Endometrial microvascular endothelial cells (primary cell): Measurements from ENCODE around the gene CSF3. TPM values are rescaled to one million over a fixed set of nuclear protein-coding genes. Genes with fewer than 3 reads are reported as not detected.

ENCODE experiments used
- in situ Hi-C: cut with HindIII; loops from 2 replicates; pipeline ENCODE4 v1.10.0; 2017; ENCODE audit warnings: low sequenced_read_pairs, low pct_unique_long_range_greater_than_20kb; ENCODE audit errors: inconsistent ontology term
- total RNA-seq: library from RNA; depleted of rRNA; stranded (reverse); fragments of >200 nt; gene quantifications from one replicate; pipeline ENCODE4 v1.2.3, GENCODE V29; 2015; ENCODE audit errors: inconsistent ontology term

Gene CSF3, protein sequence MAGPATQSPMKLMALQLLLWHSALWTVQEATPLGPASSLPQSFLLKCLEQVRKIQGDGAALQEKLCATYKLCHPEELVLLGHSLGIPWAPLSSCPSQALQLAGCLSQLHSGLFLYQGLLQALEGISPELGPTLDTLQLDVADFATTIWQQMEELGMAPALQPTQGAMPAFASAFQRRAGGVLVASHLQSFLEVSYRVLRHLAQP
- total RNA-seq = 25.4 TPM

- in situ Hi-C loops = no loop called here
Measured at GRCh38 chr17:40015005-40015997, at the start of gene CSF3. Gene CSF3 (plus strand): TSS chr17:40015440. CDS start chr17:40015475, 35 bp downstream.

GRCh38 chr17:39966771-39967170 lies 48.5 kb upstream of the CSF3 start:
- in situ Hi-C loops = no loop called here

DNA sequence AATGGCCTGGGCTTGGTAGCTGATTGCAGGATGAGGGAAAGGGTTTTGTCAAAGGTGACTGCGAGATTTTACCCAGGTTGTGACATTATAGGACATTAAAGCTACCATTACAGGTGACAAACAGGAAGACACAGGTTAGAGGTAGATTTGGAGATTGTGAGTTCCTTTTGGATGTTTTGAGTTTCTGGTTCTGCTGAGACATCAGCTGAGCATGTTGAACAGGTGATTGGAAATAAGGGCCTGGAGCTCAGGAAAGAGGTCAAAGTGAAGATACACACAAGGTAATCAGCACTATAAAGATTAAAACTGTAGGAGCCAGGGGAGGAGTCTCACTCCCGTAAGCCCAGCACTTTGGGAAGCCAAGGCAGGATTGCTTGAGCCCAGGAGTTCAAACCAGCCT lies 46.5 kb upstream of the CSF3 start:
- in situ Hi-C loops = no loop called here

GRCh38 chr17:39969375-39969774 lies 45.9 kb upstream of the CSF3 start:
- in situ Hi-C loops = no loop called here

- in situ Hi-C loops = no loop called here
Measured at GRCh38 chr17:39970157-39970692, 45.0 kb upstream of the CSF3 start.

DNA sequence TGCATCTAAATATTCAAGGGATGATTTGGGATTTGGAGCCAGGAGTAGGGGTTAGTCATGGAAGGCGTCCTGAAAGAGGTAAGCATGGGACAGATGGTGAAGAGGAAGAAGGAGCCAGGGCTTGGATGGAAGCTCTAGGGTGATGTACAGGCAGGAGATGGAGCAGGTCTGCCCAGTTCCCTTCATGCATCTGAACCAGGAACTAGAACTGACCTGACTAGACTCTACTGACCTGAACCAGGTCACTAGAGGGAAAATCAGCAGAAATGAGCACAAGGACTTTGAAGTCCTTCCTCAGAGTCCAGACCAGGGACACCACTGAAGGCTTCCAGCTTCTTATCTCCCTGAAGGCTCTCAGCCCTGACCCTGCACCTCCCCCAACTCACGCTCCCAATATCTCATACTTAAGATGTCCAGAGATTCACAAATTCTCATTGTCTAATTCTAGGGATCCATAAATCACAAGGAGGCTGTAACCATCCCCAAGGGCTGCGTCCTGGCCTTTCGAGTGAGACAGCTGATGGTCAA lies 44.1 kb upstream of the CSF3 start:
- in situ Hi-C loops = no loop called here

- in situ Hi-C loops = no loop called here
Measured at GRCh38 chr17:39972271-39972670, 43.0 kb upstream of the CSF3 start.

DNA sequence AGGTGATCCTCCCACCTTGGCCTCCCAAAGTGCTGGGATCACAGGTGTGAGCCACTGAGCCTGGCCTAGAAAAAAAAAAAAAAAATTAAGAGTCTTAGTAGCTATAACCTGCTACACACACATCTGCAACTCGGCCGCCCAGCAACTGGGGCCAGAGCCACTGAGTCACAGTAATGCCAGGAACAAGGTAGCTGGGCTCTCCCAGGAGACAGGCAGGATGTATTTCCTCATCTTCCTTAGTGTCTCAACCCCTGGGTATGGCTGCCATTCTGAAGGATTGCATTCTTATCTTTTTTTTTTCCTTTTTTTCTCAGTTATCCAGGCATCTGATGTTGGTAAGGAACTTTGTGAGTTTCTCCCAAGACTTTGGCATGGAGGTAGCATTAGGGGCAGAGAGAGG lies 41.7 kb upstream of the CSF3 start:
- in situ Hi-C loops = no loop called here

DNA sequence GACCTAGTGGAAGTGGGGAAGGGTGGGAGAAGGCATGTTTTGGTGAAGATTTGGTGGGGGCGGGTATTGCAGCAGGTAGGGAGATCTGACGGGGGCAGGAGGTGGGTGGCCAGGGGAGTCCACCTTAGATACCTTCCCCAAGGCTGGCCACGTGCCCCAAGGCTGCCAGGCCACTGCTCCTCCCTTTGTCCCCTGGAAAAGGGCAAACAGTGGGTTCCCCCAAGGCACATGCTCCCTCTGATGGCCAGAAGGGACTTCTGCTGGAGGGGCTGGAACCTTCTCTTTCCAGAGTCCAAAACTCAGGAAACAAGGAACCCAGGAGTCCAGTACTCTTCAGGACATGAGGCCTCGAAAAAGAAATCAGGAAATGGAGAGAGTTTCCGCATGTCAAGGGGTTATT lies 40.8 kb upstream of the CSF3 start:
- in situ Hi-C loops = no loop called here

DNA sequence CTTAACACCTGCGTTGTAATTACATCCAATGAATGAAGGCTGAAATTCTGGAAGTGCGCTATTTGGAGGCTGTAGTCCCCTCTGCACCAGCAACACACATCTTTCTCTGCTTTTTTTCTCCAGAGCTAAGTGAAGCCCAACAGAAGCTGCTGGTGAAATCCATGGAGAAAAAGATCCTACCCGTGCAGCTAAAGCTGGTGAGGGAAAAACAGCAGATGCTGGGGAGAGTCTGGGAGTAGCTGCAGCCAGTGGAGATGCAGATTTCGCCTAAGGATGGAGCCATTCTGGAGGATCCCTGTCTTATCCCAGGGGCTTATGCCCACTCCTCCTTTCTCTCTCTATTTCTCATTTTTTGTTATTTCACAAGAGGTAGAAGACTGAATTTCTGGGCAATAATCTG lies 39.4 kb upstream of the CSF3 start:
- in situ Hi-C loops = no loop called here

DNA sequence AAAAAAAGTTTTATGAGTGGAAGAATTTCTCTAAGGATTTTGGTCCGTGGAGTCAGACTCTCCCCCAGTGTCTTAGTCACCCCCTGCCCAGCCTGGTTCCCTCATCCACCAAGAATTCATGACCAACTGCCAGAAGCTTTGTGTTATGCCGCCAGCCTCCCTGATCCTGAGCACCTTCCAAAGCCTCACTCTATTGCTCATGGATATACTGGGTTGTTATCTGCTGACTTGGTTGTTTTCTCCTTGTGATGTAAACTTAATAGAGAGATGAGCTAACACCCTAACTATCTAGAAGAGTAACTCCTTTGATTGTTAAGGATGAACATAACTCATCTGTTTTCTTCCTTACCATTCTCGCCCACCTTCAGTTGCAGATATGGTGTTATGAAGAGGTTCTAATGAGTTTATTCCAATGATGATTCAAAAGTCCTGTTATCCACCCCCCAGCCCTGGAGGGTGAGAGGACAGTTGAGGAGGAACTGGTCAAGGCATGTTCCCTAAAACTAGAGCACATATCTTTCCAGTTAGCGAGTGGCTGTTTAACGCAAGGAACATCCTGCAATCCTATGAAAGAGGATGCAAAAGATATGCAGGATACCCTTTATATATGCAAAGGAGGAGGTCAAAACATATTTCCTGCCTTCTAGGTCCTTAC lies 36.1 kb upstream of the CSF3 start:
- in situ Hi-C loops = no loop called here

- in situ Hi-C loops = no loop called here
Measured at GRCh38 chr17:39979893-39980350, 35.3 kb upstream of the CSF3 start.

DNA sequence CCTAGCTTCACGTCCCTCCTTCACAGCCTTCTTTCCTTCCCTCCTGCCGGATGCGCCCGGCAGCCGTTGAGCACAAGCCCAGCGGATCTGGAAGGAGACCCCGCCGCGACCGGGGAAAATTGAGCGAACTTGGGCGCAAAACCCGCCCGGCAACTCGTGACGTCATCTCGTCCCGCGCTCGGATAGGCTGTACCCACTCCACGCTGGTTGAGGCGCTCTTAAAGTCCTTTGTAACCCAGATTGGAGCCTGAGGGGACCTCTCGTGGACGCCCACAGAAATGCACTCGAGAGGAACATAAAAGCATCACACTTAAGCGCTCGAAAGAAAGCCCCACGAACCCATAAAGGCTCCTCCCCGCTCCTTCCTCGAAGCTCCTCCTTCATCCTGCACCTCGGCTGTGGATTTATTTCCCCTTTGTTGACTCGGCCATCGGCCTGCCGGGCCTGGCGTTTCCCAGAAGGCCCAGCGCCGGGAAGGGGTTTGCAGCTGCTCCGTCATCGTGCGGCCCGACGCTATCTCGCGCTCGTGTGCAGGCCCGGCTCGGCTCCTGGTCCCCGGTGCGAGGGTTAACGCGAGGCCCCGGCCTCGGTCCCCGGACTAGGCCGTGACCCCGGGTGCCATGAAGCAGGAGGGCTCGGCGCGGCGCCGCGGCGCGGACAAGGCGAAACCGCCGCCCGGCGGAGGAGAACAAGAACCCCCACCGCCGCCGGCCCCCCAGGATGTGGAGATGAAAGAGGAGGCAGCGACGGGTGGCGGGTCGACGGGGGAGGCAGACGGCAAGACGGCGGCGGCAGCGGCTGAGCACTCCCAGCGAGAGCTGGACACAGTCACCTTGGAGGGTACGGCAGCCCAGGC lies 34.7 kb upstream of the CSF3 start, which contains the start of gene PSMD3:
Gene PSMD3 (plus strand): TSS at position 457 of the 856 bp plus-strand sequence. CDS start 164 bp downstream, at position 621.
- in situ Hi-C loops = no loop called here

DNA sequence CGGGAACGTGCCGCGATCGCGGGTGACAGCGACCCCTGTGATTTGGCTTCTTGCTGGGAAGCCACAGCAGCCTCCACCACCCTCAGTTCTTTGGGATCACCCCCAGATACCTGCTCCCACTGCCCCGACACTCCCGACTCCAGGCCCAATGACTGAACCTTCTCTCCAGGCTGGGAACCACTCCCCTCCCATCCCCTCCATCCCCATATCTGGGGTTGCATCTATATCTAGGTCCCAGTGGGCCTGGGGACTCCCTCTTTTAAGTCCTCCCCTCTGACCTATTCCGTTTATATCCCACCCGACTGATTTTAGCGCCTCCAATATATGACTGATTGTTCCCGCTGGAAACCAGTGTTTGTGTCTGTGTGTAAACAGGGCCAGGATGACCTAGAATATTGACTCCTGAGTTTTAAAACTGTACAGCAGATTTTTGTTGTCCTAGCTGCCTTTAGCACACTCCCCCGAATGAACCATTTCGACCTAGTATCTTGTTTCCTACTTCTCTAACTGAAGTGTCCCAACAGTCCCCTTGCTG lies 34.0 kb upstream of the CSF3 start:
- in situ Hi-C loops = no loop called here

- in situ Hi-C loops = no loop called here
Measured at GRCh38 chr17:39981766-39982375, 33.4 kb upstream of the CSF3 start.

GRCh38 chr17:39988206-39988810 lies 26.9 kb upstream of the CSF3 start:
- in situ Hi-C loops = no loop called here

DNA sequence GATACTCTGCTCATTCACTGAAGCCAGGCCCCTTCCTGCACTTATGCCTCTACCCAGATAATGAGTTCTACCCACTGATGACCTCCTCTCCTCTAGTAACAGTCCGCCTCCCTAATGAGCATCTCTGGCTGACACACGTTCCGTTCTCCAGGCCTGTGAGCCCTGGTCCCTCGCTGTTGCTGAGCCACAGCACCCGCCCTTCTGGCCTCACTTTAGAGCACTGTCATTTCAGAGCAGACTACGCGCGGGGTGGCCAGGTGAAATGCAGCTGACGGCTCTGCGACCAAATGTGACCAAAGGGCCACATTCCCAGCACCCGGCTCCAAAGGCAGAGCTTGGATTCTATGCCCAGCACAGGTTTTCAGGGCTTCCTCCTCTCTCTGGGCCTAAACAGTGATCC lies 20.8 kb upstream of the CSF3 start:
- in situ Hi-C loops = no loop called here
